ENCODE data around the gene VGF. TPM values are rescaled to one million over a fixed set of nuclear protein-coding genes. Genes with fewer than 3 reads are reported as not detected.
A peak's percentile ranks its signal among the peaks of the same experiment; 100 is the strongest.

Gene VGF
- total RNA-seq, 1 donor from 2014 or later: 0.65 TPM

DNA sequence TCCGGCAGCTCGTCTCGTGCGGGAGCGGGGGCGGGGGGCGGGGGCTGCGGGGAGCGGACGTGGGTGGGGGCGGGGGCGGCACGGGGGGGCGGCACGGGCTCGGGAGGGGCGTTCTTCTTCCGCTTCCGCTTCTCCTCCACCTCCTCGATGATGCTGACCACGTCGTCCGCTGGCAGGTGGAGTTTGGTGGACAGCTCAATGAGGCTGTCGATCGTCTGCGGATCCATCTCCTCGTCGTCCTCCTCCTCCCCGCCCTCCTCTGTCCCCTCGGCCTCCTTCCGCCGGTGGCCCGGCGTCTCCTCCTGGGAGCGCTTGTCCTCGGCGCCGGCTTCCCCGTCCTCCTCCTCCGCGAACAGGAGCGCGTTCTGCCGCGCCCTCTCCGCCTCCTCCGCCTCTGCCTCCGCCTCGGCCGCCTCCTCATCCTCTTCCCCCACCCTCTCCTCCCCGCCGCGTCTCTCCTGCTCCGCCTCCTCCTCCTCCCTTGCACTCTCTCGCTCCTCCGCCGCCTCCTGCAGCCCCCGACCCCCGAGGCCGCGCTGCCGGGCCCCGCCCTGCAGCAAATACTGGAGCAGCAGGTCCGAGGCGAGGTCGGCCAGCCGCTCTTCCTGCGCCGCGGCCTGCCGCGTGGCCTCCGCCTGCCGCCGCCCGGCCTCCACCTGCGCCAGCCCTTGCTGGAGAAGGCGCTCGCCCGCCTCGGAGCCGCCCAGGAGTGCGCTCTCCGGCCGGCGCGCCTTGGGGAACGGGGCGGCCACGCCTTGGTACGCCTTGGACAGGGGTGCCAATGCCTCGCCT lies 1.9 kb downstream of the VGF start:
- Histone ChIP-seq H3F3A (ENCODE audit: low read depth) (peaks cover 36% of the 10 kb centered on the region), H3K27me3 (peaks cover 78% of the 10 kb centered on the region), H3K4me1 (peaks cover 41% of the 10 kb centered on the region), H3K79me2 (ENCODE audit: low read depth) (no peaks in the 10 kb centered on the region), H3K4me3 (peak overlapping the region; percentile 51), H3K36me3 (no peaks in the 10 kb centered on the region), H3K4me2 (peak overlapping the region; percentile 84), H3K27ac (no peak overlapping the region), H3K9ac (no peak overlapping the region), H4K20me1 (ENCODE audit: low read depth) (peaks cover 62% of the 10 kb centered on the region), H2AFZ (replicated peaks) (no peak overlapping the region), H3K9me3 (ENCODE audit: low read depth) (no peaks in the 10 kb centered on the region)
- Mint-ChIP-seq H3K9me3 (no peaks in the 10 kb centered on the region), H3K27me3 (ENCODE audit: insufficient read depth, low read depth) (peaks cover 48% of the 10 kb centered on the region), H3K36me3 (peaks cover 6% of the 10 kb centered on the region), H3K4me1 (peaks cover 38% of the 10 kb centered on the region), H3K27ac (no peak overlapping the region), H3K4me3 (peak overlapping the region; percentile 78)
- peak; percentile 63 for DNase-seq (ENCODE audit: low spot score)
- TF ChIP-seq EZH2 (IDR thresholded peaks at IDR 0.05): no peak
- no peak for TF ChIP-seq EZH2phosphoT487 (IDR thresholded peaks at IDR 0.05)
- TF ChIP-seq, protein P1, sequence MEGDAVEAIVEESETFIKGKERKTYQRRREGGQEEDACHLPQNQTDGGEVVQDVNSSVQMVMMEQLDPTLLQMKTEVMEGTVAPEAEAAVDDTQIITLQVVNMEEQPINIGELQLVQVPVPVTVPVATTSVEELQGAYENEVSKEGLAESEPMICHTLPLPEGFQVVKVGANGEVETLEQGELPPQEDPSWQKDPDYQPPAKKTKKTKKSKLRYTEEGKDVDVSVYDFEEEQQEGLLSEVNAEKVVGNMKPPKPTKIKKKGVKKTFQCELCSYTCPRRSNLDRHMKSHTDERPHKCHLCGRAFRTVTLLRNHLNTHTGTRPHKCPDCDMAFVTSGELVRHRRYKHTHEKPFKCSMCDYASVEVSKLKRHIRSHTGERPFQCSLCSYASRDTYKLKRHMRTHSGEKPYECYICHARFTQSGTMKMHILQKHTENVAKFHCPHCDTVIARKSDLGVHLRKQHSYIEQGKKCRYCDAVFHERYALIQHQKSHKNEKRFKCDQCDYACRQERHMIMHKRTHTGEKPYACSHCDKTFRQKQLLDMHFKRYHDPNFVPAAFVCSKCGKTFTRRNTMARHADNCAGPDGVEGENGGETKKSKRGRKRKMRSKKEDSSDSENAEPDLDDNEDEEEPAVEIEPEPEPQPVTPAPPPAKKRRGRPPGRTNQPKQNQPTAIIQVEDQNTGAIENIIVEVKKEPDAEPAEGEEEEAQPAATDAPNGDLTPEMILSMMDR (IDR thresholded peaks at IDR 0.05): no peak

DNA sequence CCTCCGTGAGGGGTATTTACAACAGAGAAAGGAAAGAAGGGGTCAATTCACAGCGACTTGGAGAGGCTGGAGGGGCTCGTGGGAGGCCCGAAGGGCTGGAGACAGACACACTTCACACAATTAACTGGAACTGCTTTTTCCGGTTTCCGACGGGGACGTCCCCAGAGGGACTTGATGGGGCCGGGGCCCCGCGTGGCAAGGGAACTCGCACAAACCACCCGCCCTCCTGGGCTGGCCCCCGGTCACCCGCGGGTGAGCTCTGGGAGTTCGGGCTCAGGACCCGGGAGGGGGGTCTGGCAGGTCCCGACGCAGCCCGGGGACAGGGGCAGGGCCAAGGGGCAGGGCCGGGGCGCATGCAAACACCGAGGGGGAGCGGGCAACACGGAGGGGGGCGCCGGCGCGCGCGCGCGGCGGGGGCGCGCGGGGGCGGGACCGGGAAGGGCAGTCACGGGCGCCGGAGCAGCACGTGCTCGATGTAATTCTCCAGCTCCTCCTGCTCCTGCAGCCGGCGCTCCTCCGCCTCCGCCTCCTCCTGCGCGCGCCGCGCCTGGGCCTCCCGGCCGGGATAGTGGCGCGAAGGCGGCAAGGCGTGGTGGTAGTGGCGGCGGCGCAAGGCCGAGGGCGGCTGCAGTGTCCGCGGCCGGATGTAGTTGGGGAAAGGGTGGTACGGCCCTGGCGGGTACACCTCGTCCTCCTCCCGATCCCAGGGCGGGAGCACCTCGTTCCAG lies 2.7 kb downstream of the VGF start:
- Histone ChIP-seq H3F3A (ENCODE audit: low read depth) (peaks cover 36% of the 10 kb centered on the region), H3K4me2 (peak overlapping the region; percentile 84), H3K9ac (no peak overlapping the region), H3K4me3 (peak overlapping the region; percentile 51), H3K79me2 (ENCODE audit: low read depth) (no peaks in the 10 kb centered on the region), H3K36me3 (no peaks in the 10 kb centered on the region), H3K4me1 (peaks cover 40% of the 10 kb centered on the region), H3K27ac (no peak overlapping the region), H3K27me3 (peaks cover 70% of the 10 kb centered on the region), H3K9me3 (ENCODE audit: low read depth) (no peaks in the 10 kb centered on the region), H4K20me1 (ENCODE audit: low read depth) (peaks cover 56% of the 10 kb centered on the region), H2AFZ (replicated peaks) (no peak overlapping the region)
- H3K4me3 Mint-ChIP-seq: peak overlapping the region; percentile 81
- DNase-seq (ENCODE audit: low spot score): peak; percentile 84
- H3K9me3 Mint-ChIP-seq: no peaks in the 10 kb centered on the region
- TF ChIP-seq EZH2 (IDR thresholded peaks at IDR 0.05) (no peak), EZH2phosphoT487 (IDR thresholded peaks at IDR 0.05) (no peak)
- TF ChIP-seq, protein P1 (IDR thresholded peaks at IDR 0.05): no peak
- peaks cover 41% of the 10 kb centered on the region for H3K27me3 Mint-ChIP-seq (ENCODE audit: insufficient read depth, low read depth)
- H3K36me3 Mint-ChIP-seq: peaks cover 10% of the 10 kb centered on the region
- peaks cover 34% of the 10 kb centered on the region for H3K4me1 Mint-ChIP-seq
- no peak overlapping the region for H3K27ac Mint-ChIP-seq

DNA sequence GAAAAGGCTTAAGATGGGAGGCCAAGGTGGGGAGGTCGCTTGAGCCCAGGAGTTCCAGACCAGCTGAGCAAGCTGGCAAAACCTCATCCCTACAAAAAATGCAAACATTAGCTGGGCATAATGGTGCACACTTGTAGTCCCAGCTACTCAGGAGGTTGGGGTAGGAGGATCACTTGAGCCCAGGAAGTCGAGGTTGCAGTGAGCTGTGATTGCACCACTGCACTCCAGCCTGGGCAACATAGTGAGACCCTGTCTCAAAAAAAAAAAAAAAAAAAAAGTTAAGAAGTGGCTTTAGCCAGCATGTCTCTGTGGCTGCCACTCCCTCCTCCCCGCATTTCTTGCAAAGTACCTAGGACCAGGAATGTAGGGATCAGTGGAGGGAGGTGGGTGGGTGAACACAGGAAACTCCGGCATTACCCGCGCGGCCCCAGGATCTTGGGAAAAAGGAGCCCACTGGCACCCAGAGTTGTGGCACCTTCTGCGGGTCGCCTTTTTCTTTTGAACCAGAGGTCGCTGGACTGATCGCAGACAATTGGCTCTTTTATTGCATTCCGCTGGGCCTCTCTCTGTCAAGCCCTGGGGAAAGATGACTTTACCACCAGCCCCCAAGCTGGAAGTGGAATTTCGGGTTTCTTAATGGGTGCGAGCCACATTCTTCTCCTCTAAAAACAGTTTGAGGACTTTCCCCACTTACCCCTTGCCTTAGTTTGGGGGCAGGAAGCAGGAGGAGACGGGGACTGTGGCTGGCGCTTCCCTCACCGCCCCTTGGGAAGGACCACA lies 3.5 kb downstream of the VGF start:
- Mint-ChIP-seq H3K4me1 (peaks cover 33% of the 10 kb centered on the region), H3K27ac (no peak overlapping the region), H3K9me3 (no peaks in the 10 kb centered on the region), H3K36me3 (peaks cover 11% of the 10 kb centered on the region), H3K4me3 (peak overlapping the region; percentile 81), H3K27me3 (ENCODE audit: insufficient read depth, low read depth) (peaks cover 33% of the 10 kb centered on the region)
- TF ChIP-seq EZH2 (IDR thresholded peaks at IDR 0.05) (no peak), EZH2phosphoT487 (IDR thresholded peaks at IDR 0.05) (no peak)
- TF ChIP-seq, protein P1 (IDR thresholded peaks at IDR 0.05): no peak
- Histone ChIP-seq H3K79me2 (ENCODE audit: low read depth) (no peaks in the 10 kb centered on the region), H3K4me3 (peak overlapping the region; percentile 51), H3K27me3 (peaks cover 62% of the 10 kb centered on the region), H3F3A (ENCODE audit: low read depth) (peaks cover 36% of the 10 kb centered on the region), H3K9ac (no peak overlapping the region), H3K36me3 (no peaks in the 10 kb centered on the region), H3K27ac (no peak overlapping the region), H2AFZ (replicated peaks) (no peak overlapping the region), H4K20me1 (ENCODE audit: low read depth) (peaks cover 48% of the 10 kb centered on the region), H3K4me1 (peaks cover 32% of the 10 kb centered on the region), H3K9me3 (ENCODE audit: low read depth) (no peaks in the 10 kb centered on the region), H3K4me2 (peak overlapping the region; percentile 84)
- peak; percentile 46 for DNase-seq (ENCODE audit: low spot score)

Data from neural progenitor cell (in vitro differentiated cells).